Upper lobe of left lung (tissue), 6 donors: ENCODE data around the gene GAPVD1. TPM values are rescaled to one million over a fixed set of nuclear protein-coding genes. Genes with fewer than 3 reads are reported as not detected.

ENCODE experiments used
- ATAC-seq, 2 donors: fragments of 200-7000 bp; cut with Tn5 transposase; one replicate each; pipeline ENCODE4 v1.9.1; 2022; ENCODE audit warnings: mild to moderate bottlenecking in 2 of 2, moderate library complexity in 2 of 2; ENCODE audit not compliant: low FRiP score in 2 of 2
- DNase-seq, 2 donors: peaks; one replicate each; pipeline ENCODE4 v3.0.0-alpha.2; 2019 to 2020
- H3K27ac ChIP-seq, 4 donors: fragments of 200-600 bp; sonication (generic); one replicate each; pipeline ENCODE4 v1.5.1; 2016 to 2019
- H3K27me3 ChIP-seq, 4 donors: fragments of 200-600 bp; sonication (generic); one replicate each; pipeline ENCODE4 v1.5.1; 2017 to 2019
- H3K36me3 ChIP-seq, 4 donors: fragments of 200-600 bp; sonication (generic); one replicate each; pipeline ENCODE4 v1.5.1; 2016 to 2019
- H3K4me1 ChIP-seq, 4 donors: fragments of 200-600 bp; sonication (generic); one replicate each; pipeline ENCODE4 v1.5.1; 2018 to 2019
- H3K4me3 ChIP-seq, 4 donors: fragments of 200-600 bp; sonication (generic); one replicate each; pipeline ENCODE4 v1.5.1; 2017 to 2019; ENCODE audit warnings: mild to moderate bottlenecking in 2 of 4, moderate library complexity in 1 of 4
- H3K9me3 ChIP-seq, 4 donors: fragments of 200-600 bp; sonication (generic); one replicate each; pipeline ENCODE4 v1.5.1; 2018 to 2019
- EP300 ChIP-seq, 4 donors: sonication (generic); formaldehyde crosslinking; IDR thresholded peaks; one replicate each; pipeline ENCODE4 v1.5.1; 2017; ENCODE audit warnings: antibody characterized with exemption in 4 of 4, control low read depth in 2 of 4
- POLR2A ChIP-seq, 4 donors: fragments of 450-650 bp; IDR thresholded peaks; one replicate each; pipeline ENCODE4 v1.5.1; 2016 to 2017; ENCODE audit warnings: antibody characterized with exemption in 4 of 4, mild to moderate bottlenecking in 2 of 4
- POLR2AphosphoS5 ChIP-seq, 2 donors: sonication (generic); formaldehyde crosslinking; IDR thresholded peaks; one replicate each; pipeline ENCODE4 v1.5.1; 2017; ENCODE audit warnings: antibody characterized with exemption in 2 of 2
- WGBS, 2 donors: methylation state at CpG; one replicate each; pipeline ENCODE4 v1.1.5; 2017 to 2018; 5-methylcytosine and 5-hydroxymethylcytosine counted together
- total RNA-seq, 6 donors: library from RNA; depleted of rRNA in 4 of 6; stranded (reverse); fragments of >200 nt in 4 of 6; gene quantifications; one replicate each; pipeline versions ENCODE4 v1.1.0 to v1.2.1, GENCODE V29; 2016 to 2021
- TF ChIP-seq, protein P1 (sequence below), 6 experiments: fragments of 450-650 bp in 4 of 6; fragments of 200-600 bp in 2 of 6; sonication (generic) in 2 of 6; IDR thresholded peaks; one replicate each; pipeline ENCODE4 v1.5.1; 2016 to 2019; ENCODE audit warnings: antibody characterized with exemption in 6 of 6
- donor health status: DM: no; HTN: no; CAD: no; lungs with moderate emphysema.
- donor health status: DM: no; HTN: yes; CAD: no; lungs with severe emphysema.

GAPVD1 gene
- total RNA-seq, 6 donors from 2014 or later: 56.4 to 122 (median 74.2) TPM

DNA sequence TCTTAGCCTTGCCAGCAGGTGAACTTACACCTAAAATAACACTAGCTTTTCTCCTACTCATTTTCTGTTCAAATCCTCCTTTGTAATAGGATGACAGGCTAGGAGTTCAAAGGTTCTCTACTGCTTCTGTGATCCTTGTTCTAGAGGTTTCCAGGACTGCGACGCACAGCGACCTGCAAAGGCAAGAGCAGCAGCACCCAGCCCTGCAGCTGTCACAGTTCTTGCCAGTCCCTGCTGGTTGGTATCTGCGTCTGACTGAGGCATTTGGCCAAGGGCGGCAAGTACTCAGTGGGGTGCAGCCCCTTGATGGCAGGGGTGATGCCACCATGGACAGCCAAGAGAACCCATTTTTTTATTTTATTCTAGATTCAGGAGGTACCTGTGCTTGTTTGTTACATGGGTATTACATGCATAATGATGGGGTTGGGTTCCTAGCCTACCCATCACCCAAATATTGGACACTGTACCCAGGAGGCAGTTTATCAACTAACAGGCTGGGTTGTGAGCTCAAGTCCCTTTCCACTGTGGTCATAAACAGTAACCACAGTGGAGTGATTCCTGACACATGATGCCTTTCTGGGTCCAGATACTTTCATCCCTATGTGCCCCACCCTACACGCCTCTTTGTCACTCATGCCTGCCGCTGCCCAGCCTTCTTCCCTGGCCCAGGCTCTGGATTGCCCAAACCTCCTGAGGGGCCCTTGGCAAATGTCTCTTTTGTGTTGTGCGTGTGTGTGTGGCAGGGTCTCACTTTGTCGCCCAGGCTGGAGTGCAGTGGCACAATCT lies 111.0 kb downstream of the GAPVD1 start:
- no peaks in the 10 kb centered on the region for H3K36me3 ChIP-seq
- 80 to 81% methylated on average over 9 of the region's 9 CpGs for WGBS, 2 donors
- H3K27me3 ChIP-seq: no peaks in the 10 kb centered on the region
- no peak overlapping the region for H3K4me3 ChIP-seq
- peaks cover 6 to 15% (median 10%) of the 10 kb centered on the region in 4 donors for H3K4me1 ChIP-seq
- H3K27ac ChIP-seq: no peak overlapping the region
- TF ChIP-seq POLR2A (IDR thresholded peaks at IDR 0.05) (no peak), EP300 (IDR thresholded peaks at IDR 0.05) (no peak), POLR2AphosphoS5 (IDR thresholded peaks at IDR 0.05) (no peak)
- TF ChIP-seq, protein P1, sequence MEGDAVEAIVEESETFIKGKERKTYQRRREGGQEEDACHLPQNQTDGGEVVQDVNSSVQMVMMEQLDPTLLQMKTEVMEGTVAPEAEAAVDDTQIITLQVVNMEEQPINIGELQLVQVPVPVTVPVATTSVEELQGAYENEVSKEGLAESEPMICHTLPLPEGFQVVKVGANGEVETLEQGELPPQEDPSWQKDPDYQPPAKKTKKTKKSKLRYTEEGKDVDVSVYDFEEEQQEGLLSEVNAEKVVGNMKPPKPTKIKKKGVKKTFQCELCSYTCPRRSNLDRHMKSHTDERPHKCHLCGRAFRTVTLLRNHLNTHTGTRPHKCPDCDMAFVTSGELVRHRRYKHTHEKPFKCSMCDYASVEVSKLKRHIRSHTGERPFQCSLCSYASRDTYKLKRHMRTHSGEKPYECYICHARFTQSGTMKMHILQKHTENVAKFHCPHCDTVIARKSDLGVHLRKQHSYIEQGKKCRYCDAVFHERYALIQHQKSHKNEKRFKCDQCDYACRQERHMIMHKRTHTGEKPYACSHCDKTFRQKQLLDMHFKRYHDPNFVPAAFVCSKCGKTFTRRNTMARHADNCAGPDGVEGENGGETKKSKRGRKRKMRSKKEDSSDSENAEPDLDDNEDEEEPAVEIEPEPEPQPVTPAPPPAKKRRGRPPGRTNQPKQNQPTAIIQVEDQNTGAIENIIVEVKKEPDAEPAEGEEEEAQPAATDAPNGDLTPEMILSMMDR (IDR thresholded peaks at IDR 0.05): no peak
- H3K9me3 ChIP-seq: no peaks in the 10 kb centered on the region
- ATAC-seq (no peak), DNase-seq (no peak)

DNA sequence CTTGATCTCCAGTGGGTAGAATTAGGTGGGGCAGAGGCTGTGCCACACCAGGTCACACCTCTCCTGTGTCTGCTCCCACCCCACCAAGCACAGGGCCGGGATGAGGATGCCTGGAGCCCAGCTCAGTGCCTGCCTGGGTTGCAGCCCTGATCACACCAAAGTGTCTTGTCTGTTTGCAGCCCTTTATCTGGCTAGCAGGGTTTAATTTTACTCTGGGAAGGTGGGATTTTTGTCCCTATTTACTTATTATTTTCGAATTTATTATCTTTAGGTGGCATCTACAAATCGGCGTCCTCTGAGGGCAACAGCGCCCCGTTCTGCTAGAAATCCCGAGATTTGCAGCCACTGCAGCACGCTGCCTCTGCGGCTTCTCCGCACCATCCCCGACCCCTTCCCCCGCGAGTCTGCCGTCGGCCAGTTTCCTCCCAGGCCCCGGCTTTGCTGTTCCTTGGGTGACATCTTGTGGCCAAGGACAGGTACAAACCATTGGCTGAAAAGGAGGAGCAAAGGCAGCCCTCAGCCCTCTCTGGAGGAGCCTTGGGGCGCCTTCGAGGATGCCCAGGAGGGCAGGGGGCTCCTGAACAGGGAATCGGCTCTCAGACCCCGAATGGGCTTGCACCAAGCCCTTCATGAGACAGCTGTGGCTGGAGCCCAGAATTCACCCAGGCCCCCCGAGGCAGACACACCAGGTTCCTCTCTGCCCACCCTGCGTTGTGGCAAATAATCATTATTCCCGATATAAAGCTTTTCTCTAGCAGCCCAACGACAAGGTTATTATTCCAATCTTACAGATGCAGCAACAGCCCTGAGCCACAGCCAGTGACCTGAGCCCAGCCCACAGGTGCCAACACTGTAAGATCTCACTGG lies 113.0 kb downstream of the GAPVD1 start:
- DNase-seq: peak; percentile 58 to 84

DNA sequence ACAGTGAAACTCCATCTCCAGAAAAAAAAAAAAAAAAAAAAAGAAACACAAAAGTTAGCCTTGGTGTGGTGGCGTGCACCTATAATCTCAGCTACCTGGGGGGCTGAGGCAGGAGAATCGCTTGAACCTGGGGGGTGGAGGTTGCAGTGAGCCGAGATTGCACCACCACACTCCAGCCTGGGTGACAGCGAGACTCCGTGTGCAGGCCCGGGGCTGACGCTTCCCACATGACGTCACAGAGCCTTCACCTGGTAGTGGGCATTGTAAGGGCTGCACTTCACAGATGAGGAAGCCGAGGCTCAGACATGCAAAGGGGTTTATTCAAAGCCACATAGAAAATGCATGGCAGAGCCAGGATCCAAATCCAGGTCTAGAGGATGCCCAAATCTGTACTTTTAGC lies 114.2 kb downstream of the GAPVD1 start:
- H3K36me3 ChIP-seq: no peaks in the 10 kb centered on the region
- H3K27me3 ChIP-seq: no peaks in the 10 kb centered on the region
- ATAC-seq (no peak), DNase-seq (no peak)
- no peaks in the 10 kb centered on the region for H3K9me3 ChIP-seq
- H3K27ac ChIP-seq: no peak overlapping the region
- H3K4me3 ChIP-seq: no peak overlapping the region
- H3K4me1 ChIP-seq: peaks cover 6 to 15% (median 10%) of the 10 kb centered on the region in 4 donors
- WGBS, 2 donors: 88 to 94% methylated on average over 8 to 9 of the region's 9 CpGs
- TF ChIP-seq EP300 (IDR thresholded peaks at IDR 0.05) (no peak), POLR2AphosphoS5 (IDR thresholded peaks at IDR 0.05) (no peak), POLR2A (IDR thresholded peaks at IDR 0.05) (no peak)
- TF ChIP-seq, protein P1 (IDR thresholded peaks at IDR 0.05): no peak

More for the DNA sequence above, 113.0 kb downstream of the GAPVD1 start:
- Histone ChIP-seq H3K36me3 (no peaks in the 10 kb centered on the region), H3K9me3 (no peaks in the 10 kb centered on the region), H3K4me1 (peaks cover 6 to 15% (median 10%) of the 10 kb centered on the region in 4 donors), H3K4me3 (peak overlapping the region in 2 of 4 donors; percentile 31 to 33), H3K27ac (no peak overlapping the region), H3K27me3 (no peaks in the 10 kb centered on the region)
- WGBS, 2 donors: 10 to 14% methylated on average over 21 to 24 of the region's 24 CpGs
- peak; percentile 84 to 91 for ATAC-seq
- TF ChIP-seq EP300 (IDR thresholded peaks at IDR 0.05) (no peak), POLR2AphosphoS5 (IDR thresholded peaks at IDR 0.05) (no peak)
- TF ChIP-seq, protein P1 (IDR thresholded peaks at IDR 0.05): peak; percentile 64 to 87 (median 78)

DNA sequence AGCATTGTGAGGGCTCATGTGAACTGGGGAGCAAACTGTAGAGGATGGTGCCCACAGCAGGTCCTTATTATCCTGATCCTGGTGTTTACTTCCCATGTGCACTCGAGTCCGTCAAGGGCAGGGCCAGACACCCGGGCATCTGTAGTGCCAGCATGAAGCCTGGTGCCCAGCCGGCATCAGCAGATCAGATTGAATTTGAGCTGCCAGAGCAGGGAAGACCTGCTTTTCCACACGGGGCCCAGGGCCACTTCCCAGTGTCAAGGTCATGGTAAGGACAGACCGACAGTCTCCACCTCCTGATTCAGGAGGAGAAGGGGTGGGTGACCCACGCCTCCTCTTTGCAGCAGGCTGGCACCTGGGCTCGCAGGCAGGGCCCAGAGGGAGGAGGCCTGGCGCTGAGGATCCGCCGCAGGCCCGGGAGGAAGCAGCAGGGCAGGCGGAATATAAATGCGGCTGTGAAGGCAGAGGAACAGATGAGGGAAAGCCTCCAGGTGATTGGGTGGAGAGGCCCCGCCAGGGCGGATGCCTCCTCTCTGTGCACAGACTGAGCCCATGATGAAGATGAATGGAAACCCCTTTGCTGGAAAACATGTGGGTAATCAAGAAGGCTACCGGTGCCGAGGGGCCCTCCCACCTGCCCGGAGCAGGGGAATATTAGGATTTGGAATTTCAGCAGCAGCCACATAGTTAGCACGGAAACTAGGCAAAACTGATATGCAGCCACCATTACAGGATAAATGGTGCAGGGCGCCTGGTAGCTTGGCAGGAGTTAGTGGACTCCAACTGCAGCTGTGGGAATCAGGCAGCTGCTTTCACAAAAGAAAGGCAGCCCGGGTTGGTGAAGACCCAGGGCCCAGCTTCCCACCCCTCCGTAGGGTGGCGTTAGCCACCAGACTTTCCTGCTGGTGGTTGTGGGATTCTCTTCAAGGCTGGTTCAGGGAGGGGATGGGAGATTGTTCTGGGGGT lies 114.9 kb downstream of the GAPVD1 start:
- no peak overlapping the region for H3K4me3 ChIP-seq
- ATAC-seq (no peak), DNase-seq (peak in 1 of 2 donors; percentile 69)
- WGBS, 2 donors: 72 to 78% methylated on average over 16 to 24 of the region's 24 CpGs
- TF ChIP-seq POLR2A (IDR thresholded peaks at IDR 0.05) (no peak), EP300 (IDR thresholded peaks at IDR 0.05) (no peak), POLR2AphosphoS5 (IDR thresholded peaks at IDR 0.05) (no peak)
- TF ChIP-seq, protein P1 (IDR thresholded peaks at IDR 0.05): no peak
- no peaks in the 10 kb centered on the region for H3K9me3 ChIP-seq
- peaks cover 6 to 15% (median 10%) of the 10 kb centered on the region in 4 donors for H3K4me1 ChIP-seq
- no peaks in the 10 kb centered on the region for H3K36me3 ChIP-seq
- no peak overlapping the region for H3K27ac ChIP-seq
- H3K27me3 ChIP-seq: no peaks in the 10 kb centered on the region
